Measurements from ENCODE around the gene FOXL2NB.

Gene FOXL2NB

DNA sequence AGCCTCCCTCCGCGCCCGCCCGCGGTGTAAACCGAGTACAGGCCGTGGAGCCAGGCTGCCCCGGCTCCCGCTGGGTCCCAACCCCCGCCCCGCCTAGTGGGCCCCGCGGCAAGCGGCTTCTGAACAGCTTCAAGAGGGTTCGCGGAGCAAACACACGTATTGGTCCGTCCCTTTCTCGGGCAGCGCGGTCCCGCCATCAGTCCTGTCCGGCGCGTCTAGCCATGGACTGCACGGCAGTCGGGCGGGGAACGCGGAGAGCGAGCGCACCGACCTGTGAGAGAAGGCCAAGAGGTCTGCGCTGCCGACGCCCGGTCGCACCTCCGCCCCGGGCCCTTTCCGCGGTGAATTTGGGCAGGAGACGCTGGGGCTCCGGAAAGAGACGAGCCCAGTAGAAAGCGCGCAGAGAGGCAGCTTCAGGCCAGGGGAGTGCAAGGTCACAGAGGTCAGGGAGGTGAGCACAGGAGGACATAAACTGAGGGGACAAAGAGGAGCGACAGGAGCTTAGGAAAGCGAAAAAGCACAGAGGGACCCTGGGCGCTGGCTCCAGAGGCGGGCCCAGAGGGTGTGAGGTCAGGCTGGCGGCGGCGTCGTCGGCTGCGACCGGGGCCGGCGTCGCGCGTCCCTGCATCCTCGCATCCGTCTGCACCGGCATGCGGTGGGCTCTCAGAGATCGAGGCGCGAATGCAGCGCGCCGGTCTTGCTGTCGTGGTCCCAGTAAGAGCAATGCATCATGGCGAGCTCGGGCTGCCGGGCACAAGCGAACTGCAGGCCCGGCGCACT, 1.9 kb upstream of the FOXL2NB start:
- no peak for DNase-seq (ENCODE audit: low read depth in 4 of 4, low spot score in 1 of 4)

DNA sequence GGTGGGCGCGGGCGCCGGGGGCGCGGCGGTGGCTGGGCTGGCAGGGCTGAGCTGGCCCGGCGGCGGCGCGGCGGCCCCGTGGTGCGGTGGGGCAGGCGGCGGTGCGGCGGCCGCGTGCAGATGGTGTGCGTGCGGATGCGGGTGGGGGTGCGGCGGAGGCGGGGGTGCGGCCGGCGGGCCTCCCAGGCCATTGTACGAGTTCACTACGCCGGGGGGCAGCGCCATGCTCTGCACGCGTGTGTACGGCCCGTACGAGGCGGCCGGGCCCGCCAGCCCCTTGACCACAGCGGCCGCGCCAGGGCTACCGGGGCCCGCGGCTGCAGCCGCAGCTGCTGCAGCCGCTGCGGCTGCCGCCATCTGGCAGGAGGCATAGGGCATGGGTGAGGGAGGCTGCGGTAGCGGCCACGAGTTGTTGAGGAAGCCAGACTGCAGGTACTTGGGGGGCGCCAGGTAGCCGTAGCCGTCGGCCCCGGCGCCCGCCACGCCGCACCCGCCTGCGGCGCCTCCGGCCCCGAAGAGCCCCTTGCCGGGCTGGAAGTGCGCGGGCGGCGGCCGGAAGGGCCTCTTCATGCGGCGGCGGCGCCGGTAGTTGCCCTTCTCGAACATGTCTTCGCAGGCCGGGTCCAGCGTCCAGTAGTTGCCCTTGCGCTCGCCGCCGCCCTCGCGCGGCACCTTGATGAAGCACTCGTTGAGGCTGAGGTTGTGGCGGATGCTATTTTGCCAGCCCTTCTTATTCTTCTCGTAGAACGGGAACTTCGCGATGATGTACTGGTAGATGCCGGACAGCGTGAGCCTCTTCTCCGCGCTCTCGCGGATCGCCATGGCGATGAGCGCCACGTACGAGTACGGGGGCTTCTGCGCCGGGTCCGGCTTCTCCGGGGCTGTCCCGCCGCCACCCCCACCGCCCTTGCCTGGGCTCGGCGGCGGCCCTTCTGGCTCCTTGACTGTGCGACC, 1.0 kb upstream of the FOXL2NB start:
- DNase-seq (ENCODE audit: low read depth in 4 of 4, low spot score in 1 of 4) = no peak

DNA sequence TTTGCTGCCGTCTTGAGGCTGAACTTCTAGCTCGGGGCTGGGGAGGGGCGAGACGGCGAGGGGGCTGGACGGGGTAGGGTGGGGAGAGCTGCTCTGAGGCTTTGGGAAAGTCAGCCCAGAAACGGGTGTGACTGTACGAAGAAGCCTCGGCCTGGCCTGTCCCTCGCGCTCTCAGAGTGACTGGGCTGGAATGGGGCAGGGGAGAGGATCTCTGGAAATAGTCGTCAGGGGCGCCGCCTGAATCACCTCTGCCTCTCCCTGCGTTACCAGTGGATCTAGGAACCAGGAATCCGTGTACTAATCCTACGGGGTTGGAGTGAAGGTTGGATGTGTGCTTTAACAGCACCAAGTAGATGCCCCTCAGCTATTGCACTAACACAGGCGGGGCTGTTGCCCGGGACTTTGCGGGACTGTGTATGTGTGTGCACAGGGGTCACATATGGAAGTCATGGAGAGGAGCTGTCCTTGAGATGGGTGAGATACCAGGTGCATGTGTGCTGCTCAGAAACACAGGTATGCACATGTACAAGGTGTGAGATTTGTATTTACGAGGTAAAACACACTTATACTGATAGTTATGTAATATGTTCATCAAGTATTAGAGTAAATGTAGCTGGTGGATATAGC, 591 bp downstream of the FOXL2NB start:
- DNase-seq (ENCODE audit: low read depth in 4 of 4, low spot score in 1 of 4) = no peak

DNA sequence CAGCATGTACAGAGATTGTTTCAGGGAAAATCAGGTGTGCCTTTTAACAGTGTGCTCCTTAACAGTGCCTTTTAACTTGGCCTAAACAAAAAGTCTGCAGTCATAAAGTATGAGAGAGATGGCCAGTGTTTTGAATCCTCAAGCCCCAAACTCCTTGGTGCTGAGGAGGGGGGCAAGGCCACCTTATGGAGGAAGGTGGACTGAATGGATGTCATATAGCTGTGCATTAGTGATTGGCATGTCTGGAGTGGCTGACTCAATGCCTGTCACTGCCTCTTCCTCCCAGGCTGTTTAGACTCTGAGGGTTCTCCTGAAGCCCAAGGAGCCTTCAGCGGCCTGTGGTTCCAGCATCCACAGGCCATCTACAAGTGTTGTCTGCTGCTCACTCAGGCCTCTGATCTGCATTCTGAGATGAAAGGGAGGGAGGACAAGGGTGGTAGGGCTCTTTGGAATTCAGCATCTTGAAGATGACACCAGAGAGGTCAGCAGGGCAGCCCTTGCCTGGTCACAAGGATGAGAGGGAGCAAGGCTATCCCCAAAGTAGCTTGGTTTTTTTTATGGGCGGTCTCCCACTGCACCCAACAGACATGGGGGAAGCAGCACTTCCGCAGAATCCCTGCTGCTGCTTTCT, 1.5 kb downstream of the FOXL2NB start:
- DNase-seq (ENCODE audit: low read depth in 4 of 4, low spot score in 1 of 4) = no peak

DNA sequence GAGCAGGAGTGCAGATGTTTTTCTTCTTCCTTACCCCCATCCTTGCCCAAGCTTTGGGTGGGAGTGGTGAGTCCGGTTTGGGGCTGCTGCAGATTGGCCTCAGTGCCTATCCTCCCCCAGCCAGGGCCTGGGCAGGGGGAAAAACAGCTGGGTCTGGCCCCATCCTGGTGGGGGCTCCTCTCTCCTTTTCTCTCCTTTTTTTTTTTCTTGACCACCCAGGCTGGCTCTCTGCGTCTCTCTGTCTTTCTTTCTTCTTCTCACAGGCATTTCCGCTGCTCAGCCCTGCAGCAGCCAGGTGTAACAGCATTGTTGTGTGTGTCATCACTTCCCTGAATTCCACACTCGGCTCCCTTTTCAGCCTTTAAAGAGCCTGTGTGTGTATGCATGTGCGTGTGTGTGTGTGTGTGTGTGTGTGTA, 2.0 kb downstream of the FOXL2NB start:
- DNase-seq (ENCODE audit: low read depth in 4 of 4, low spot score in 1 of 4) = no peak

DNA sequence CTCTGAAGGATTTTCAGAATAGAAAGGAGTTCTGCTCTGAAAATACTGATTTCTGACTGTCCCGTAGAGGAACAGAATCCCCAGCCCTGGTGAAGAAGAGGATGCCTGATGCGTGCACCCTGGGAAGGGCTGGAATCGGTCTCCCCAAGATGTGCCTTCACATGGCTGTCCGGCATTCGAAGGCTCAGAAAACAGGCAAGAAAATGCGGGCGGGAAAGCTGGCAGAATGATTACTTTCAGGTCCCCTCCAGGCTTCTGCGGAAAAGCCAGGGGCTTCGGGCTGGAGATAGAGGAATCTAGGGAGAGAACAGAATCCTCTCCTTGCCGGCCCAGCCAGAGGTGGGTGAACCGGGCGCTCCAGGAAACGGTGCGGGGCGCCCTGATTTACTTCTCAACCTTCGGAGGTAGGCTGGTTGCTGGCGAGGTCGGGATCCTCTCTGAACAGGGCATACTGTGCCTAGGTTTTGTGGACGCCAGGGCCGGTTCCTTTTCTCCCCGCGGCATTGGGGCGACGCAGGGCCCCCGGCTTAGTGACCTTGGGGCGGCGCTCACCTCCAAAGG, 2.5 kb downstream of the FOXL2NB start:
- DNase-seq (ENCODE audit: low read depth in 4 of 4, low spot score in 1 of 4) = no peak

DNA sequence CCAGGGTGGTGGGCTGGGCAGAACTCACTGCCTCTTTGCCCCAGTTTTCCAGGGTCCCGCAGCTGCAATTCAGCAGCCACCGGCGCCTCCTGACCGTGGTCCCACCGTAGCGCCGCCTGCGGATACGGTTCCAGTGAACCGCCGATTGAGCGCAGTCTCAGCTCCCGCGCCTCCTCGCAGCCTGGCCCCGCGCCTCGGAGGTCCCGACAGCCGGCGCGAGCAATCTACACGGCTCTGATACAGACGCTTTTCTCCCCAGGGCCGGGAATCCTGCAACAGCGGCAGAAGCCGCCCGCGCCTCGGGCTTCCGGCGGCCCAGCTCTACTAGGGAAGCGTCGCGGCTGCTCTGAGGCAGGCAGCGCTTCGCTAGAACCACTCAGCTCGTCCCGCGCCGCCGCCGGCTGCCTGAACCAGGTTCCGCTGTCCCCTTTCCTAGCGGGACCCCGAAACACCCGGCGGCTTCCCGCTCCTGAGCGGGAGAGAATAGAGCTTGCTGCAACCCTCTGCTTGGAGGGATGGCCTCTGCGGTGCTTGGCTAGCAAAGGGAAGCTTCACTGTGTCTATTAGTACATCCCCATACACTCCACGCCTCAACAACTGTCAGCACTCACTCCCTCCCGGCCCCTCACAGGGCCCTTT, 3.1 kb downstream of the FOXL2NB start:
- no peak for DNase-seq (ENCODE audit: low read depth in 4 of 4, low spot score in 1 of 4)

DNA sequence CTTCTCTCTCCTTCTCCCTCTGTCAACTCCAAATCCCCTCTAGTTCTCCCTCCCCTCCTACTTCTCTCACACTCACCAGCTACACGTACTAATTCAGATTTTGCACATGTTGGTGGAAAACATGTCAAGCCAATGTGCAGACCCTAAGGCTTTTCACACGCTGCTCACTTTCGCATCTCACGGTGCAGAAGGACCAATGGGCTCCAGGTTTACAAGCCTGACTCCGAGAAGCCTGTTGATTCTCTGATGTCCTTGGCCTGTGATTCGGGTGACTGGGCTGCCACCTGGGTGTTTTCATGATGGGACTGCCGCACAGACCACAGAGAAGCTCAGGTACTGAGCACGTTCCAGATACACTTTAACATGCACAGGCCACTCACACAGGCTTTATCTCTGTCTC, 3.7 kb downstream of the FOXL2NB start:
- DNase-seq (ENCODE audit: low read depth in 4 of 4, low spot score in 1 of 4) = no peak

DNA sequence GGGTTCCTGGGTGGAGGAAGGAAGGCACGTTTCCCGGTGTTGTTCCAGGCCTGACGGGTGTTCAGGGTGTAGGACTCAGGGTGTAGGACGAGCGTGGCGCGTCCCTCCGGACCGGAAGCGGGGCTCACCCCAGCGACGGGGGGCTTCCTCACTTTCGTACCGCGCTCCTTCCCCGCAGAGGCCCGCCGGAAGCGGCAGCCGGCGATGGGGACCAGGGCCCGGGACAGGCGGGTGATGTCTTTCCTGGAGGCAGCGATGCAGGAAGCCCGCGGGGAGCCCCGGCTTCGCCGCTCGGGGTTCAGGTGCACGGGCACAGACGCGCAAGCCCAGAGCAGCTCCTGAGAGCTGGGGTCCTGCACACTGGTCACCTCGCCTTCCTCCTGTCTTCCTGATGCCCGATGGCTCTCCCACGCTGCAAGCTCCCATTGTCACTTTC, 13.4 kb downstream of the FOXL2NB start:
- DNase-seq (ENCODE audit: low read depth in 4 of 4, low spot score in 1 of 4) = no peak

DNA sequence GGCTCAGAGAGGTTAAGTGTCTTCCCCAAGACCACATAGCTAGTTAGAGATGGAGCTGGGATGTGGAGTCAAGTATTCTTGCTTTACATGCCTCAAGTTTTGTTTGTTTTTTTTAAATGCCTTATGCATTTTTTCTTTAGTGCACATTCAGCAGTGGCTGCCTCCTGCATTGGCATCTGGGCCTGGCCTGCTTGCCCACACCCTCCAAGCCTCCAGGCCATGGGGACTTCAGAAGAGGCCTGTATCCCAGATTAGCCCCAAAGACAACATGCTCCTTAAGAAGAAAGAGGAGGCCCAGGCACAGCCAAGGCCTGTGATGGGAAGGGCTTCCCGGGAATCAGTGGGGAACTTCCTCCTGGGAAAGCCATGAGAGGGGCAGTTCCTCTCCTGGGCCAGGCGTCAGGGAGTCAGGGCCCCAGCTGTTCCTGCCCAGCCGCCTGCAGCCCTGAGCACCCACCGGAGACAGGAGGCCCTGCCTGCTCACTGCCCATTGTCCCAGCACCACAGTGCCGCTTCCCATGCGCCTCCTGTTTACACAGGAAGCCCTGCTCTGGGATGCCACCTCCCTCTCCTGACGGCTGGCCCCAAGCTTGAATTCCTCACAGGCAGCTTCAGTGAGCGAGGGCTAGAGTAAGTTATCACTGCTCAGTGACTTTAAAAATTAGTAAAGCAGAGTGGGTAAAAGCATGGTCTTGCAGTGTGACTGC, 16.0 kb downstream of the FOXL2NB start:
- no peak for DNase-seq (ENCODE audit: low read depth in 4 of 4, low spot score in 1 of 4)

DNA sequence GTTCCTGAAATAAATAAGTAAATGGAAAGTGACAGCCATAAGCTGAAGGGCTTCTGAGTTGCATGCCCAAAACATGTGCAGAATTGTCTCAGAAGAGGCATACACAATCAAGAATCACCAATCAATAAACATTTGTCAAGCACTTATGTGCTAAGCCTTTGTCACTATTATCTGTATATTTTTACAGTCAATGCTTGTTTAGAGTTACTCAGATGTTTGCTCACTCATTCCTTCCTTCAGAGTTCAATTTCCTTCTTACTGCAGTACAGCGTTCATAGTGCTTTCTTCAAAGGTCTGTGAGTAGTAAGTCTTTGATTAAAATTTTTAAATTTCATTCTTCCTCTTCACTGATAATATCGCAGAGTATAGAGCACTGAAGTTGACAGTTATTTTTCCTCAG, 17.2 kb downstream of the FOXL2NB start:
- no peak for DNase-seq (ENCODE audit: low read depth in 4 of 4, low spot score in 1 of 4)

DNA sequence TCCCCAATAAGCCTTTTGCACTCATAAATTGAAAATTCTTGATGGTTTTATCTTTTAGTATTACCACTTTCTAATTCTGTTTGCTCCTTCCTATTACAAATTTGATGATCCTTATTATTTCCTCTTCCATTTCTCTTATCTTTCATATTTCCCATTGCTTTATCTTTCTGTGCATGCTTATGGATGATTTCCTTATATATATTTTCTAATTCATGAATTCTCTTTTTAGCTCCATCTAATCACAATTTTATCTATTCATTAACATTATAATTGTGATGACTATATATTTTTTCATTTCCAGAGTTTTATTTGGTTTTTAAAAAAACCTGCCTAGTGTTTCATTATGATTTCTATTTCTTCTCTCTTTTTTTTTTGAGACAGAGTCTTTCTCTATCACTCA, 17.9 kb downstream of the FOXL2NB start:
- DNase-seq (ENCODE audit: low read depth in 4 of 4, low spot score in 1 of 4) = no peak

DNA sequence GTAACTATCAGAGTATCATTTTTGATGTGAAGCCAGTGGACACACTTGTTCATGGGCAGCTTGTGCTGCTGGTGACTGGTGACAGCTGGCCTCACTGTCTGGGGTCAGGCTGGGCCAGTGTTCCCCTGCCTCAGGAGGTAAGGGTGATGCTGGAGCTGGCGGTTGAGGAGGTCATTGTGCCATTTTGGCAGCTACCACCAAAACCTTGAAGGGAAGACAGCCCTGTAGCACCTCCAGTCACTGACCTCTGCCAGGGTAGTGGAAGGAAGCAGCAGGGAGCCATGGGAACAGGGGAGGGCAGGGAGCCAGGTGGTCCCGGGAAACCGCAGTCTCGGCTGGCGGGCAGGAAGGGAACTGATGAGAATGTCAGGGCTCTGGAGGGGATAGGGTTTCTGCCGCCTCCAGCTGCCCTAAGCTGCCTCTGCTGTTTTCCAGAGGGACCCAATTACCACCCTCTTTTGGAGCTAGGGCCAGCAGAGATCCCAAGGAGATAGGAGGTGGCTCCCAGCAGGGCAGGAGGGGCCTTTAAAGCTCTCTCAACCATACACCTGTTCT, 24.8 kb downstream of the FOXL2NB start:
- DNase-seq (ENCODE audit: low read depth in 4 of 4, low spot score in 1 of 4) = no peak

DNA sequence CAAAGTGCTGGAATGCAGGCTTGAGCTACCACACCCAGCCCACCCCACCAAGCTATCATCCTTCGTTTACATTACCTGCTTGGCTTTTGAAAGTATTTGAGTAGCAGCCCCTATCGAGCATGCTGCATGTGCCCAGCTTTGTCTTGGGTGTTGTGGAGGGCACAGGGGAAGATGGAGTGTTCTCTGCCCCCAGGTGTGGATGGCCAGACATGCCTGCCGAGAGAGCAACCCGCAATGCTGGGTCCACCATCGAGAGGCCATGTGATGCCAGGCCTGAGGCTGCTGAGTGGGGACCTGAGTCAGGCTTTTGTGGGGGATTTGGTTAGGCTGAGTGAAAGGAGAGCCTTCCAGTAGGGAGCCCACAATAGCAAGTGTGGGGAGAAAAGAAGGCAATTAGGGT, 25.9 kb downstream of the FOXL2NB start:
- no peak for DNase-seq (ENCODE audit: low read depth in 4 of 4, low spot score in 1 of 4)

DNA sequence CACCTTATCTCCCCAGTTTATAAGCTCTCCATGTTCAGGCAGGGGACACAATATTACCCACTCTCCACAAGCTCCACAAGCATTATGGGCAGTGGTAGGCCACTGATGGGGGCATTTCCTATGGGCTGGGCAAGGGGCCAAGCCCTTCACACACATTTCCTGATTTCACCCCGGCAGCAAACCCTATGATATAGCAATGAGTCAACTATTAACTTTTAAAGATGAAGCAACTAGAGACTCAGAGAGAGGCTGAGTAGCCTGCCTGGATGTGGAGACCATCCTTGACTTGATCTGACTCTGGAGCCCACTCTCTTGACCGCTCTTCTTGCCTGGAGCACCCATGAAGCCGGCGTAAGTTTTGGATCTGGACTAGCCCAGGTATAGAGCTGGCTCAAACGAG, 27.4 kb downstream of the FOXL2NB start:
- DNase-seq (ENCODE audit: low read depth in 4 of 4, low spot score in 1 of 4) = no peak

DNA sequence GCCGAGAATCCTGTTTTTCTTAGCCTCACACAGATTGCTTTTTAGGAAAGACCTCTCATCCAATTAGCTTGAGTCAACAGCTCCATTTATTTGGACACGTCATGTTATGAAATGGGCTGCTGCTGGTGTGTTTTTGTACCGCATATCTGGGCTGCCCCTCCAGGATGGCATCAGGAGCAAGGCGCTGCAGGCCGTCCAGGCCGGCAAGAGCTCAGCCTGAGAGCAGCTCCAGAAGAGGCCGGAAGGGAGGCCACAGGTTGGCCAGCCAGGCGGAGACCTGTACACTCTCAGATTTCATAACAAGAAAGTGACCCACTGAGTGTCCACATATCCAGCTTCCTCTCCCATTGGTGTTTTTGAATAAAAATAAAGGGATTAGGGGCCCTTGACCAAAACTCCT, 28.3 kb downstream of the FOXL2NB start:
- no peak for DNase-seq (ENCODE audit: low read depth in 4 of 4, low spot score in 1 of 4)

DNA sequence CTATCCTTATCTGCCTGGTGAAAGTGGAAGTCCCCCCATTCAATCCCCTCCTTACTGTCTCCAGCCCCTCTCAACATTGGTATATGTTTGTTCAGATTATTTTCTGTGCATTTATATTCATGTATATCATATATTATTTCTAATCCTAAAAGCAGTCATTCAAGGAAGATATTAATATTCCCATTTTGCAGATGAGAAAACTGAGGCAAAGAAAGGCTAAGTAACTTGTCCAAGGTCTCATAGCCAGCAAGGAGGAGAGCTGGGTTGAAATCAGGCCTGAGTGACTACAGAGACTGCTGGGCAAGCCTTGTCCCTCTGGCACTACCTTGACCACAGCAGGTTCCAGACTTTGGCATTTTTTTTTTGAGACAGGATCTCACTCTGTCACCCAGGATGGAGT, 29.0 kb downstream of the FOXL2NB start:
- DNase-seq (ENCODE audit: low read depth in 4 of 4, low spot score in 1 of 4) = no peak

DNA sequence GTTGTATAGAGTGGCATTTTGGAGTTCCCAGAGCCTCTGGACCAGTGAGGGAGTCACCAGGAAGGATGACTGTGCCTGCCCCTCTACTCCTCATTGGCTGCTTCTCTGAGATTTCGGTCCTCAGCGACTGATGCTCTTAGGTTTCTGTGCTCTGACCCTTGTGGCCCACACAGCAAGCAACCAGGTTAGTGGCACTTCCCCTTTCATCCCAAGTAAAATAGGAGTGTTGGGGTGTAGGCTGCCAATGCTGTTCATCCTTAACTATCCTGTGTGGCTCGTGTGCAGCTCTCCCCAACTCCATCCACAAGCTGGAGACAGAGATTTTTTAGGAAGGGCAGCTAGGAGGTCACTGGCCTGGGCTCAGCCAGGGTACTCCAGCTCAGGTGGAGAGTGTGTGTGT, 37.8 kb downstream of the FOXL2NB start:
- DNase-seq (ENCODE audit: low read depth in 4 of 4, low spot score in 1 of 4) = no peak

DNA sequence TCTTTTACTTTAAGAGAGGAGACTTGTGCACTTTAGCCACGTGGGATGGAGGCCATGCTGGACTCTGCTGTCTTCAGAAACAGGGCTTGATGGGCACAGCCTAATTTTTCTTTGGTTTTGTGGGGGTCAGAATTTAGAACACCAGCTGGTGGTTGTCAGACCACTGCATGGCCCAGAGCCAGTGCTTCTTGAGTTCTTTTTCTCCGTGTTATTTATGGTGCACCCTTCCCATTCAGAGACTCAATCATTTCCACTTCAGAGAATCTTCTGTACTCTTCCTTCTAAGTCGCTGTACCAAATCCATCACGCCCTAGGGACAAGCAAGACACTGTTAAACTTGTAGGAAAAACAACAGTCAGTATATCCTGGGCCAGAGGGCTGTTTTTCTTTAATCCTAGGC, 38.9 kb downstream of the FOXL2NB start:
- DNase-seq (ENCODE audit: low read depth in 4 of 4, low spot score in 1 of 4) = no peak

DNA sequence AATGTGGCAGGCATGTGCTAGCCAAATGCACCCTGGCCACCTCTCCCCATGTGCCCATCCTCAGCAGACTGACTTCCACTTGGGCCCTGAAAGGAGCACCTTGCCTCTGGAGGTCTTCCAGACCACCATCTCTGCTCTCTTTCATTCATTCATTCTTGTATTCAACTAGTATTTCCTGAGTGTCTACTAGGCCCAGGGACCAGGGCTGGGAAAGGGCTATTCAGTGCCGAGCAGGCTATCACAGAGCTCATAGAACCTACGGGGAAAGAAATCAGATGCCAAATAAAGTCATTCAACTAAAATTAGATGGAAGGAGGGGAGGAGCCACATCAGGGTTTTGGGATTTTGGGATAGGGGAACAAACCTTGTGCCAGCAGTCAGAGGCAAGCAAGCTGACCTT, 40.2 kb downstream of the FOXL2NB start:
- DNase-seq (ENCODE audit: low read depth in 4 of 4, low spot score in 1 of 4) = no peak

Measured in stimulated activated CD4-positive, alpha-beta T cell treated with anti-CD3 and anti-CD28 coated beads, Interleukin-1b, Interleukin-23, amount 100 ng/mL, for 24 hours (primary cell).